Esophagus muscularis mucosa (tissue), 4 donors: ENCODE measurements around the gene RTN4. TPM values are rescaled to one million over a fixed set of nuclear protein-coding genes. Genes with fewer than 3 reads are reported as not detected.

Experiments used
- DNase-seq: peaks from one replicate; pipeline ENCODE4 v3.0.0-alpha.2; 2017; ENCODE audit errors: extremely low spot score
- H3K27ac ChIP-seq, 4 donors: fragments of 200-600 bp; sonication (generic); replicated peaks in 1 of 4; 1 replicate in 3 of 4; 2 replicates in 1 of 4; pipeline ENCODE4 v1.5.1; 2016 to 2019; ENCODE audit warnings: mild to moderate bottlenecking in 1 of 4
- H3K27me3 ChIP-seq, 4 donors: fragments of 200-600 bp; sonication (generic); one replicate each; pipeline versions ENCODE4 v1.5.1 to v1.6.0; 2016 to 2019
- H3K36me3 ChIP-seq, 4 donors: fragments of 200-600 bp; sonication (generic); one replicate each; pipeline ENCODE4 v1.5.1; 2016 to 2019
- H3K4me1 ChIP-seq, 4 donors: fragments of 200-600 bp; sonication (generic); one replicate each; pipeline ENCODE4 v1.5.1; 2016 to 2019
- H3K4me3 ChIP-seq, 4 donors: fragments of 200-600 bp; sonication (generic); 1 replicate in 2 of 4; 2 replicates in 2 of 4; pipeline ENCODE4 v1.5.1; 2016 to 2019; ENCODE audit warnings: mild to moderate bottlenecking in 4 of 4, moderate library complexity in 1 of 4
- H3K9me3 ChIP-seq, 4 donors: fragments of 200-600 bp; sonication (generic); 1 replicate in 3 of 4; 2 replicates in 1 of 4; pipeline ENCODE4 v1.5.1; 2016 to 2019
- CTCF ChIP-seq, 3 experiments: fragments of 200-600 bp in 2 of 3; fragments of 450-650 bp in 1 of 3; sonication (generic) in 2 of 3; IDR thresholded peaks; one replicate each; pipeline ENCODE4 v1.5.1; 2017 to 2019; ENCODE audit warnings: antibody characterized with exemption in 3 of 3, mild to moderate bottlenecking in 2 of 3, moderate library complexity in 1 of 3
- EP300 ChIP-seq: sonication (generic); formaldehyde crosslinking; IDR thresholded peaks from one replicate; pipeline ENCODE4 v1.6.1; 2017; ENCODE audit warnings: antibody characterized with exemption
- POLR2A ChIP-seq: fragments of 450-650 bp; IDR thresholded peaks from one replicate; pipeline ENCODE4 v1.6.1; 2017; ENCODE audit warnings: antibody characterized with exemption, moderate library complexity, mild to moderate bottlenecking, low read depth
- POLR2AphosphoS5 ChIP-seq, 2 donors: sonication (generic); formaldehyde crosslinking; IDR thresholded peaks; one replicate each; pipeline ENCODE4 v1.6.1; 2017; ENCODE audit warnings: antibody characterized with exemption in 2 of 2
- WGBS: methylation state at CpG from one replicate; pipeline ENCODE4 v1.1.5; 2018; 5-methylcytosine and 5-hydroxymethylcytosine counted together
- intact Hi-C: fragments of 100-400 bp; cut with DNase I; formaldehyde crosslinking; loops from one replicate; pipeline ENCODE4 v1.15.1; 2023
- total RNA-seq, 4 donors: library from RNA; depleted of rRNA; stranded (reverse); fragments of >200 nt; gene quantifications; one replicate each; pipeline versions ENCODE4 v1.1.0 to v1.2.1, GENCODE V29; 2016

The RTN4 gene
- total RNA-seq, 4 donors from 2014 or later: 214 to 272 (median 251) TPM

GRCh38 chr2:55014962-55015939, 35.0 kb downstream of the RTN4 start:
- peaks cover 0 to 6% (median 0%) of the 10 kb centered on the region in 4 donors for H3K36me3 ChIP-seq
- H3K4me3 ChIP-seq: no peak overlapping the region
- no peaks in the 10 kb centered on the region for H3K9me3 ChIP-seq
- no peak overlapping the region for H3K27ac ChIP-seq
- peak in 1 of 2 donors; percentile 50 for TF ChIP-seq POLR2AphosphoS5 (IDR thresholded peaks at IDR 0.05)
- no peak for TF ChIP-seq EP300
- no peak for TF ChIP-seq POLR2A
- TF ChIP-seq CTCF (IDR thresholded peaks at IDR 0.05): peak; percentile 59 to 70 (median 65)
- no peaks in the 10 kb centered on the region for H3K27me3 ChIP-seq
- intact Hi-C loops: loop anchor here (2.0 to 10.0 kb wide), 2 partner anchors 34 to 150 kb away; no protein-coding TSS in a partner anchor
- 58% methylated on average over 6 of the region's 6 CpGs for WGBS
- H3K4me1 ChIP-seq: peaks cover 36 to 79% (median 76%) of the 10 kb centered on the region in 4 donors
- DNase-seq: no peak

- H3K27ac ChIP-seq: no peak overlapping the region
- no peaks in the 10 kb centered on the region for H3K9me3 ChIP-seq
- 46% methylated on average over 1 of the region's 1 CpG for WGBS
- TF ChIP-seq POLR2AphosphoS5 (IDR thresholded peaks at IDR 0.05) (no peak), CTCF (IDR thresholded peaks at IDR 0.05) (peak in 2 of 3 experiments; percentile 17 to 31)
- H3K4me3 ChIP-seq: no peak overlapping the region
- intact Hi-C loops: loop anchor here (2.0 to 10.0 kb wide), 2 partner anchors 35 to 151 kb away; no protein-coding TSS in a partner anchor
- H3K36me3 ChIP-seq: peaks cover 0 to under 1% (median 0%) of the 10 kb centered on the region in 4 donors
- no peak for DNase-seq
- H3K27me3 ChIP-seq: no peaks in the 10 kb centered on the region
- H3K4me1 ChIP-seq: peaks cover 48 to 92% (median 88%) of the 10 kb centered on the region in 4 donors
Observed at GRCh38 chr2:55013936-55014335, 36.3 kb downstream of the RTN4 start.

GRCh38 chr2:55012672-55013484, 37.4 kb downstream of the RTN4 start:
- H3K4me1 ChIP-seq: peaks cover 49 to 95% (median 90%) of the 10 kb centered on the region in 4 donors
- no peaks in the 10 kb centered on the region for H3K36me3 ChIP-seq
- no peaks in the 10 kb centered on the region for H3K9me3 ChIP-seq
- 59% methylated on average over 2 of the region's 2 CpGs for WGBS
- DNase-seq: no peak
- peak overlapping the region in 3 of 4 donors; percentile 41 to 55 (median 55) for H3K27ac ChIP-seq
- intact Hi-C loops: loop anchor here (10.0 kb wide), 1 partner anchor 152 kb away; no protein-coding TSS in a partner anchor
- no peak for TF ChIP-seq POLR2AphosphoS5 (IDR thresholded peaks at IDR 0.05)
- no peak for TF ChIP-seq POLR2A
- no peak for TF ChIP-seq CTCF (IDR thresholded peaks at IDR 0.05)
- no peak for TF ChIP-seq EP300
- H3K27me3 ChIP-seq: no peaks in the 10 kb centered on the region
- H3K4me3 ChIP-seq: no peak overlapping the region

- peaks cover 56 to 98% (median 93%) of the 10 kb centered on the region in 4 donors for H3K4me1 ChIP-seq
- H3K36me3 ChIP-seq: no peaks in the 10 kb centered on the region
- 24% methylated on average over 6 of the region's 6 CpGs for WGBS
- no peak for DNase-seq
- intact Hi-C loops: loop anchor here (10.0 kb wide), 1 partner anchor 153 kb away; no protein-coding TSS in a partner anchor
- H3K27ac ChIP-seq: peak overlapping the region in 3 of 4 donors; percentile 41 to 55 (median 55)
- H3K9me3 ChIP-seq: no peaks in the 10 kb centered on the region
- H3K4me3 ChIP-seq: no peak overlapping the region
- TF ChIP-seq POLR2AphosphoS5 (IDR thresholded peaks at IDR 0.05): no peak
- no peak for TF ChIP-seq CTCF (IDR thresholded peaks at IDR 0.05)
- no peaks in the 10 kb centered on the region for H3K27me3 ChIP-seq
Observed at GRCh38 chr2:55011831-55012671, 38.2 kb downstream of the RTN4 start.
